Middle frontal gyrus (tissue), 1 donor: ENCODE measurements around the gene MRPL54.
"Not testable (repeated sequence)": the region's sequence is repeated elsewhere in the genome, so short reads cannot be mapped to it uniquely, and the experiment has no call there.

Experiments used
- DNase-seq: peaks from one replicate; pipeline ENCODE4 v3.0.0-alpha.2; 2015; ENCODE audit warnings: low spot score; ENCODE audit errors: extremely low spot score

MRPL54 gene

DNA sequence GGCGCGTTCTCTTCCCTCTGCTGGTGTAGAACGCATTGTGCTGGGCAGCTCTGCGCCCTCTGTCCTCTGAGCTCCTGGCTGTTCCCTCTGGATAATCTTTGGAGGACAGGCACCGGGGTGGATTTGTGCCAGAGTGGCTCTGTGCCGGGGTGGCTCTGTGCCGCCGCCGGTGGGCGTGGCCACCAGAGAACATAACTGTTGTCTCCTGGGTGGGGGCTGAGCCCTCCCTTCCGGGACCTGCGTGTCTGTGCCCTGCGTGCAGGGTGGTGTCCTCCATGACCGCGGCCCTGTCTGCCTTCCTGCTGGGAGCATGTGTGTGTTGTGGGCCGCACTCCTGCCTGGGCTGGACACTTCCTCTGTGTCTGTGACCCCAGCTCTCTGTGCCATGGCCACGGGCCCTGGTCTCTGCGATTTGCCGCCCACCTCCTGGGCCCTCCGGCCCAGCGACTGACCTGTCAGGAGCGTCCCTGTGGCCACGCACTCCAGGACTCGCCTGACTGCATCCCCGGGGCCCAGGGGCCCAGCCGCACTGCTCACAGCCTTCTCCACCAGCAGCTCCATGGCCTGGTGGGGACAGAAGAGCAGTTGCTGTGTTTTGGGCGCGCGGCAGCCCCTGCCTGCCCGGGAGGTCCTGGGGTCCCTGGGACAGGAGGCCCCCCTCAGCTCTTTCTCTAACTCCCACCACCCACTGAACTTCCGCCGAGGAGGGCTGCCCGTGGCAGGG, 46.1 kb downstream of the MRPL54 start:
- DNase-seq: no peak

DNA sequence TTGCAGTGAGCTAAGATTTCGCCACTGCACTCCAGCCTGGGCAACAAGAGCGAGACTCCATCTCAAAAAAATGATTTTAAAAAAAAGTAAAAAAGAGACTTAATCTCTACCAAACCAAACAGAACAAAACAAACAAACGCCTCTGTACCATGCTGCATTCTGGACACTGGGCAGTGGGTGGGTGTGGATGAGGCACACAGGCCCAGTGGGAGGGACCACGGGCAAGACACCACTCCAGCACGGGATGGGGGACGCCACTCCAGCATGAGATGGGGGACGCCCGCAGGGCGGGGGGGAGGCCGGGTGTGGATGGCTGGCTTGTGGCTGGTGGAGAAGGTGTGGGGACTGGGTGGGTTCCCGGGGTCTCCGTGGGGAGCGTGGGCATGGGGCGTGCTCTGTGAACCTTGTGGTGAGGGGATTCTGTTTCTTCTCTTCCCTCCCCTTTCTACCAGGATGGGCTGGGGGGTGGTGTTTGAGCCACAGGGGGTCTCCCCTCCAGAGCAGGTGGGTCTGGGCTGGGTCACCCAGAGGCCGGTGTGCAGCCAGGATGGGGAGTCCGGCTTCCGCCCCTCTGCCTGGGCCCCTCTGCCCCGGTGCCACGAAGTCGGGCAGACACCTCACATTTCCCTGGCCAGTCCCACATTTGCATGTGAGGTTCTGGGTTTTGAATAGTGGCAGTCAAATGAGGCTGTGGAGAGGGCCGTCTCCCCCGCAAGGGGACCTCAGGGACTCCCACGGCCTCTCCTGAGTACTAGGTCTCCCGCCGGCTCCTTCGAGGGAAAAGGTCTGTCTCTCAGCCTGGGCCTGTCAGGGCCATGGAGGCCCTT, 47.6 kb downstream of the MRPL54 start:
- DNase-seq: no peak

DNA sequence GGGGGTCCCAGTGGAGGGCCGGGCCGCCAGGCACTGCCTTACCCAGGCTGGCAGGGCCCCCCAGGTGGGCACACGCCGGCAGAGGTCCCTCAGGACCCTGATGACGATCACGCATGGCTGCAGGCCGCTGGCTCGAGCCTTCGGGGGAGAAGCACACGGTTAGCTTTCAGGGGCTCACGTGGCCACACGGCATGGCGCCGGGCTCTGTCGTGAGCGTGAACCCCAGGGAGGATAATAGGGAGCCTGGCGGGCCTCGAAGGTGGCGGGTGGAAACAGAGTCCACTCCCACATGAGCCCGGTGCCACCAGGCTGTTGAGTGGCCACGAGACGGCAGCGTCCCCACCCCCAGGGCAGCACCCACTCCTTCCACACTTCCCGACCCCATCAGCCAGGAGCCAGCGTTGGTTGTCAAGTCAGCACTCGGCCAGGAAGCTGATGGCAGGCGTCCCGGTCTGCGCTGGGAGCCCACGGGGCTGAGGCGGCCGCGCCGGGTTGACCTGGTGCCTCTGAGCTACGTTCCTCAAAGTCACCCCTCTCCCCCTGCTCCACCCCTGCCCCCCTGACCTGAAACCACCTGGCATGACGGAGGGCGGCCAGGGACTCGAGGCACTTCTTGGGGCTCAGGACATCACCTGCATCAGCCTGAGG, 48.4 kb downstream of the MRPL54 start:
- no peak for DNase-seq

- DNase-seq: no peak
Measured at GRCh38 chr19:3813473-3814392, 51.3 kb downstream of the MRPL54 start.

DNA sequence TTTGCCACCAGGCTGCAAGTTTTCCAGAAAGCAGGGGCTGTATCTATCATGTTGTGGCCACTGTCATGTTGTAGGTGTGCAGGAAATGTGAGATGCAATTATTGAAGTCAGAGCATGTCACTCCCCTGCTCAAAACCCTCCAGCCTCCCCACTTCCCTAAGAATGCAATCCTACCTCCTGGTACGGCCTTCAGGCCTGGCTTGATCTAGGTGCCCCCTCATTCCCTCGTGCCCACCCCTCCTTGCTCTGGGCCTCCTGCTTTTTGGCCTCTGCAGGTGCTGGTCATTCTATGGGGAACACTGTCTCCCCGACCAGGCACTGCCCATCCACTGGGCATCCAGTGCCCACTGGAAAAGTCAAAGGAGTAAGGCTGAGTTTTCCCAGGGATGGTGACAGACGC, 52.2 kb downstream of the MRPL54 start:
- DNase-seq: no peak

DNA sequence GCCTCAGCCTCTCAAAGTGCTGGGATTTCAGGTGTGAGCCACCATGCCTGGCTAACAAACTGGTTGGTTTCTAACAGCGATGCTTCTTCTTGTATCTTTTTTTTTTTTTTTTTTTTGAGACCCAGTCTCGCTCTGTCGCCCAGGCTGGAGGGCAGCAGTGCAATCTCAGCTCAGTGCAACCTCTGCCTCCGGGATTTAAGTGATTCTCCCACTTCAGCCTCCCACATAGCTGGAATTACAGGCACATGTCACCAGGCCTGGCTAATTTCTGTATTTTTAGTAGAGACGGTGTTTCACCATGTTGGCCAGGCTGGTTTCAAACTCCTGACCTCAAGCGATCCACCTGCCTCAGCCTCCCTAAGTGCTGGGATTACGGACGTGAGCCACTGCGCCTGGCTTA, 53.7 kb downstream of the MRPL54 start:
- not testable (repeated sequence) for DNase-seq

- DNase-seq: no peak
Measured at GRCh38 chr19:3816566-3817218, 54.2 kb downstream of the MRPL54 start.
